LNCaP clone FGC (cell line): Measurements from ENCODE around the gene FGA.

ENCODE experiments used
- DNase-seq: peaks from one replicate; pipeline ENCODE4 v3.0.0-alpha.2; 2011; ENCODE audit warnings: low read depth
- H3K4me3 ChIP-seq: 2 replicates; pipeline ENCODE4 v1.5.1; 2011; ENCODE audit warnings: mild to moderate bottlenecking, low read depth, low read length, control low read depth
- CTCF ChIP-seq: IDR thresholded peaks from 2 replicates; pipeline ENCODE4 v1.5.1; 2012; ENCODE audit warnings: mild to moderate bottlenecking; ENCODE audit not compliant: control insufficient read depth, insufficient read depth; ENCODE audit errors: extremely low read depth

FGA gene

GRCh38 chr4:154623436-154623835, 32.9 kb upstream of the FGA start:
- no peak for TF ChIP-seq CTCF
- H3K4me3 ChIP-seq = no peak overlapping the region
- no peak for DNase-seq

DNA sequence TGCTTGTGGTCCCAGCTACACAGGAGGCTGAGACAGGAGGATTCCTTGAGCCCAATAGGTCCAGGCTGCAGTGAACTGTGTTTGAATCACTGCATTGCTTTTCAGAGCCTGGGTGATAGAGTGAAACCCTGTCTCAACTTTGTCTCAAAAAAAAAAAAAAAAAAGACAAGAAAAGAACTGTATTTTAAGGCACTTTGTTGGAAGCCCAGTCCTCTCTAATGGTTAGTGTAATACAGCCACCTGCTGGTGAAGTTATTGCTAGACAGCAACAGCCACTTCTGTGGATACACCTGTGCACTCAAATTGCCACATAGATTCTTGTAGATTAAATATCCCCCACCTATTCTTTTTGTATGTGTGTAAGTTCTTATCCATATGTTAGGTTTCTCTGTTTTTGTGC, 32.1 kb upstream of the FGA start:
- H3K4me3 ChIP-seq = no peak overlapping the region
- peak; percentile 64 for TF ChIP-seq CTCF
- DNase-seq = no peak

DNA sequence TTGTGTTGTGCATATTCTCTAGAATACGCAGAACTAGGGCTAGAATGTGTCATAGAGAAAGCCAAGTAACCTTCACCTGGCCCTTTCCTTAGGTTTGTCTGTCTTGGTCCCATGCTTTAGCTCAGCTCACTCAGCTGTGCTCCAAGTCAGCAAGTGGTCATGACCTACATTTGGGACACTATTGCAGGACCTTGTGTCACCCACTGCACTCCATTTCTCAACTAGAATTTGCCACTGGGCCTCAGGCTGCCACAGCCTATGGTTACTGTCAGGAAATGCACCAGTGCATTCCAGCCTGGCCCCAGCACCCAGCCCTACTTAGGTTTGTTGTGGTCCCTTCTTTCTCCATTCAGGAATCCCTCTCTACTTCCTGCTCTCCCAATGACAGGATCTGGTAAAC, 29.6 kb upstream of the FGA start:
- no peak for TF ChIP-seq CTCF
- DNase-seq = no peak

GRCh38 chr4:154618708-154619315, 28.3 kb upstream of the FGA start:
- no peak overlapping the region for H3K4me3 ChIP-seq
- TF ChIP-seq CTCF = peak; percentile 78
- DNase-seq = no peak

More for the DNA sequence above, 29.6 kb upstream of the FGA start:
- H3K4me3 ChIP-seq = no peak overlapping the region

GRCh38 chr4:154617820-154618317, 27.3 kb upstream of the FGA start:
- no peak for DNase-seq
- no peak overlapping the region for H3K4me3 ChIP-seq
- TF ChIP-seq CTCF = no peak

DNA sequence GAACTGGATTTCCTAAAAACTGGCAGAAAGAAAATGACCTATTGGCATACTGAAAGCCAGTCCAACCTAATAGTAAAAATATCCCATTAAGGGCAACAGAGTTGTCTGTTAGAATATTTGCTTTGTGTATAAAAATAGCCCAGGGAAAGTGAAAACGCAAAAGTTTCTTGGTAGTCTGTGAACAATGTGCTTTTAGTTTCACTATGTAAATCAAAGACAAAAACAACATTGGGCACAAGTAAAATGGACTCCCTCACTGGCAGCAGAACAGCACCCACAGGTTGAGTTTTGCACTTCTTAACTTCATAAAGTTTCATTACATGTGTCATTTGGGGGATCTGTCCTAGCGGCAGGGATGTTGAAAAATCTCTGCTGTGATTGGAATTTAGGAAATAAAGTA, 26.2 kb upstream of the FGA start:
- no peak overlapping the region for H3K4me3 ChIP-seq
- DNase-seq = no peak
- no peak for TF ChIP-seq CTCF

DNA sequence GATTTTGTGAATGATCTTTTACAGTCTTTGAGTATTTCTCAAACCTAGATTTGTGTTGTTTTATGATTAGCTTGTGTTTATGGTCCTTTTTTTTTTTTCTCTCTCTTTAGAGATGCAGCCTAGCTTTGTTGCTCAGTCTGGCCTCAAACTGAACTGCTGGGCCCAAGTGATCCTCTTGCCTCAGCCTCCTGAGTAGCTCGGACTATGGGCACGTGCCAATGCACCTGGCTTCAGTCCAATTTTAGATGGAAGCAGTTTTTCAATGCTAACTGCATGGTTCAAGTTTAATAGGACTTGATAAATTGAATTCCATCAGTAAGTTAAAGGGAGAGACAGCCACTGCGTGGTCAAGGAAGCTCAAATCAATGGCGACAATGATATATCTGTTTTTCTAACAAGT, 25.7 kb upstream of the FGA start:
- no peak for DNase-seq
- TF ChIP-seq CTCF = no peak
- no peak overlapping the region for H3K4me3 ChIP-seq
